ENCODE measurements around the gene LSM7. TPM values are rescaled to one million over a fixed set of nuclear protein-coding genes. Genes with fewer than 3 reads are reported as not detected.

The LSM7 gene
- total and polyA plus RNA-seq, 5 donors from 2014 or later, result 83.9 to 187 (median 162) TPM

DNA sequence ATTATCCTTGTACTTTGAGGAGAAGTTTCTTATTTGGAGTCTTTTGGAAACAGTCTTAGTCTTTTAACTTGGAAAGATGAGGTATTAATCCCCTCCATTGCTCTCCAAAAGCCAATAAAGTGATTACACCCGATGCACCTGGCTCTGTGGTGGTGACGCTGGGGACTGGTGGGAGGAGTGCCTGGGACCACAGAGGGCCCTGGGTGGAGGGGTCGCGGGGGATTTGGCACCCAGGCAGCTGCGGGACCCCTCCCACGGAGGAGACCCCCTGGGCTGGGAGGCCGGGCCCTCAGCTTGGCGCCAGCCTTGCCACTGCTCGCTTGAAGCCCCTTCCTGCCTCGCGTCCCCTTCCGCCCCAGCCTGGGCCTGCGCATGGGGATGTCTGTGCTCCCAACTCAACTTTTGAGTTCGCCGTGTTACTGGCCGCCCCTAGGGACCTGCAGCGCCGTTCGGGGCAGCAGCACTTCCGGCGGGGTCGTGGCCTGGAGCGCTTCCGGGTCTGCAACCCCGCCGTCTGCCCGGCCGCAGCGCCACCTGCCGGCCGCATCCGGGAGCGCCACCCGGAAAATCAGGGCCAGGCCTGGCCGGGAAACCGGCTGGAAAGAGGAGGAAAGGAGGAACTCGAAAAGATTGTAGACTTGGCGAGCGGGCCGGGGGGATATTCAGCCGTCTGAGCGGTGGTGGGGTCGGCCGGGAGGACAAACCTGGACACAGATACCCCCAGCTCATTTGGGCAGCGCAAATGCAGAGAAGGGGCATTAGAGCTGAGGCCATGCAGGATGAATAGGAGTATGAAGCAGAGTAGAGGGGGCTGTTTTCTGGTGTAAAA is 54.8 kb downstream of the LSM7 start:
- H3K4me3 ChIP-seq (ENCODE audit: low read depth, low read length), result peak overlapping the region; percentile 32

More for the DNA sequence above, 54.8 kb downstream of the LSM7 start:
- H3K4me1 Mint-ChIP-seq, result peaks cover 6 to 46% (median 20%) of the 10 kb centered on the region in 4 donors
- H3K27ac ChIP-seq (ENCODE audit: insufficient read depth, low read length, poor library complexity, severe bottlenecking), result peak overlapping the region; percentile 87
- H3K9me3 ChIP-seq (ENCODE audit: control insufficient read depth in 2 of 2, low read length in 2 of 2), result no peaks in the 10 kb centered on the region
- peaks cover 20% of the 10 kb centered on the region for H3K36me3 Mint-ChIP-seq
- H3K27me3 Mint-ChIP-seq, result peaks cover 11% of the 10 kb centered on the region
- H3K27ac Mint-ChIP-seq, result peak overlapping the region in 2 of 3 donors; percentile 73 to 95
- H3K4me1 ChIP-seq (ENCODE audit: control insufficient read depth, insufficient read depth, low read length, poor library complexity, severe bottlenecking), result peaks cover 41% of the 10 kb centered on the region
- peaks cover 0 to 3% (median 0%) of the 10 kb centered on the region in 7 donors for H3K9me3 Mint-ChIP-seq
- H3K36me3 ChIP-seq (ENCODE audit: control insufficient read depth, insufficient read depth, low read length), result no peaks in the 10 kb centered on the region
- DNase-seq (peak; percentile 75 to 88 (median 77)), ATAC-seq (ENCODE audit: low read depth in 2 of 2) (peak; percentile 9 to 30)
- H3K27me3 ChIP-seq (ENCODE audit: control insufficient read depth, insufficient read depth, low read length), result no peaks in the 10 kb centered on the region
- H3K4me3 Mint-ChIP-seq, result peak overlapping the region; percentile 63 to 99 (median 76)

Other genes with a start within 250 kb of the LSM7 start
- gene MOB3A, start 232.3 kb downstream of the LSM7 start, total RNA-seq, result 131 TPM
- gene MOB3A, start 232.3 kb downstream of the LSM7 start, polyA plus RNA-seq, result 10 to 100 TPM; 73.6 to 91.1 (median 88.0) TPM
- gene IZUMO4, start 231.7 kb downstream of the LSM7 start, total RNA-seq, result 16.5 TPM
- under 1 TPM; 0.47 to 0.82 (median 0.70) TPM for gene IZUMO4, start 231.7 kb downstream of the LSM7 start, polyA plus RNA-seq
- gene AP3D1, start 177.0 kb downstream of the LSM7 start, total RNA-seq, result 78.0 TPM
- 10 to 100 TPM; 12.0 to 13.6 (median 12.9) TPM for gene AP3D1, start 177.0 kb downstream of the LSM7 start, polyA plus RNA-seq
- 39.3 TPM for gene DOT1L, start 164.7 kb downstream of the LSM7 start, total RNA-seq
- gene DOT1L, start 164.7 kb downstream of the LSM7 start, polyA plus RNA-seq, result under 1 TPM; 0.17 to 0.47 (median 0.28) TPM
- gene PLEKHJ1, start 92.3 kb downstream of the LSM7 start, total RNA-seq, result 50.3 TPM
- gene PLEKHJ1, start 92.3 kb downstream of the LSM7 start, polyA plus RNA-seq, result 100 to 1,000 TPM in 3 of 4 donors, 10 to 100 TPM in 1; 97.7 to 121 (median 108) TPM
- gene SF3A2, start 91.8 kb downstream of the LSM7 start, total RNA-seq, result 146 TPM
- gene SF3A2, start 91.8 kb downstream of the LSM7 start, polyA plus RNA-seq, result 10 to 100 TPM; 13.5 to 26.0 (median 20.0) TPM
- 3.5 TPM for gene AMH, start 79.3 kb downstream of the LSM7 start, total RNA-seq
- gene AMH, start 79.3 kb downstream of the LSM7 start, polyA plus RNA-seq, result not detected
- gene JSRP1, start 72.2 kb downstream of the LSM7 start, total RNA-seq, result 0.99 TPM
- 1 to 10 TPM in 3 of 4 donors, under 1 TPM in 1; 0.89 to 2.4 (median 1.8) TPM for gene JSRP1, start 72.2 kb downstream of the LSM7 start, polyA plus RNA-seq
- not detected for gene PEAK3, start 46.4 kb downstream of the LSM7 start, total RNA-seq
- under 1 TPM; 0.10 to 0.32 (median 0.15) TPM for gene PEAK3, start 46.4 kb downstream of the LSM7 start, polyA plus RNA-seq
- 0.22 TPM for gene LINGO3, start 20.4 kb downstream of the LSM7 start, total RNA-seq
- 1 to 10 TPM; 3.0 to 5.3 (median 3.7) TPM for gene LINGO3, start 20.4 kb downstream of the LSM7 start, polyA plus RNA-seq
- gene SPPL2B, start 98 bp upstream of the LSM7 start, total RNA-seq, result 69.7 TPM
- gene SPPL2B, start 98 bp upstream of the LSM7 start, polyA plus RNA-seq, result 1 to 10 TPM; 4.3 to 7.4 (median 6.3) TPM
- gene TMPRSS9, start 31.7 kb upstream of the LSM7 start, total RNA-seq, result 0.17 TPM
- not detected for gene TMPRSS9, start 31.7 kb upstream of the LSM7 start, polyA plus RNA-seq
- 24.6 TPM for gene TIMM13, start 99.0 kb upstream of the LSM7 start, total RNA-seq
- gene TIMM13, start 99.0 kb upstream of the LSM7 start, polyA plus RNA-seq, result 10 to 100 TPM; 49.7 to 62.5 (median 59.4) TPM
- gene LMNB2, start 128.4 kb upstream of the LSM7 start, total RNA-seq, result 16.0 TPM
- gene LMNB2, start 128.4 kb upstream of the LSM7 start, polyA plus RNA-seq, result 1 to 10 TPM; 3.8 to 7.5 (median 4.8) TPM
- 191 TPM for gene GADD45B, start 147.5 kb upstream of the LSM7 start, total RNA-seq
- gene GADD45B, start 147.5 kb upstream of the LSM7 start, polyA plus RNA-seq, result 10 to 100 TPM; 53.4 to 70.2 (median 63.3) TPM

Data from CD4-positive, CD25-positive, alpha-beta regulatory T cell (primary cell).